Measurements from ENCODE around the gene PGLYRP3. TPM values are rescaled to one million over a fixed set of nuclear protein-coding genes. Genes with fewer than 3 reads are reported as not detected.

PGLYRP3 gene
- total and polyA plus RNA-seq, 2 experiments from 2014 or later = not detected

DNA sequence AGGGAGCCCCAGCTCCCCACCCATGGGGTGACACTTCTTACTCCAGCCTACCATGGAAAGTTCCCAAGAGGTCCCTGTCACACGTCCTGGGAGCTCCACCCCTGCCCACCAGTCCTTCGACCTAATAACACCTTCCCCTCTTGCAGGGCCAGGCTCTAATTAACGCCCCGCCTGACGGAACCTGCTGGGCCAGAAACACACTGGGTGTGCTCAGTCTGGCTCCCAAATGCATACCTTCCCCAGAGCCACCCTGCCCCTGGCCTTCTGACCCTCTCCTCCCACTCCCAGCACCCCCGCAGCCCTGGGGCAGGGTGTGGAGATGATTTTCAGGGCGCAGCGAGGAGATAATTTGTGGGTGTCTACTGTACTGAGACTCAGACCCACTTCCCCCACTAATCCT lies 20.6 kb downstream of the PGLYRP3 start (continued):
- TF ChIP-seq, protein P1, sequence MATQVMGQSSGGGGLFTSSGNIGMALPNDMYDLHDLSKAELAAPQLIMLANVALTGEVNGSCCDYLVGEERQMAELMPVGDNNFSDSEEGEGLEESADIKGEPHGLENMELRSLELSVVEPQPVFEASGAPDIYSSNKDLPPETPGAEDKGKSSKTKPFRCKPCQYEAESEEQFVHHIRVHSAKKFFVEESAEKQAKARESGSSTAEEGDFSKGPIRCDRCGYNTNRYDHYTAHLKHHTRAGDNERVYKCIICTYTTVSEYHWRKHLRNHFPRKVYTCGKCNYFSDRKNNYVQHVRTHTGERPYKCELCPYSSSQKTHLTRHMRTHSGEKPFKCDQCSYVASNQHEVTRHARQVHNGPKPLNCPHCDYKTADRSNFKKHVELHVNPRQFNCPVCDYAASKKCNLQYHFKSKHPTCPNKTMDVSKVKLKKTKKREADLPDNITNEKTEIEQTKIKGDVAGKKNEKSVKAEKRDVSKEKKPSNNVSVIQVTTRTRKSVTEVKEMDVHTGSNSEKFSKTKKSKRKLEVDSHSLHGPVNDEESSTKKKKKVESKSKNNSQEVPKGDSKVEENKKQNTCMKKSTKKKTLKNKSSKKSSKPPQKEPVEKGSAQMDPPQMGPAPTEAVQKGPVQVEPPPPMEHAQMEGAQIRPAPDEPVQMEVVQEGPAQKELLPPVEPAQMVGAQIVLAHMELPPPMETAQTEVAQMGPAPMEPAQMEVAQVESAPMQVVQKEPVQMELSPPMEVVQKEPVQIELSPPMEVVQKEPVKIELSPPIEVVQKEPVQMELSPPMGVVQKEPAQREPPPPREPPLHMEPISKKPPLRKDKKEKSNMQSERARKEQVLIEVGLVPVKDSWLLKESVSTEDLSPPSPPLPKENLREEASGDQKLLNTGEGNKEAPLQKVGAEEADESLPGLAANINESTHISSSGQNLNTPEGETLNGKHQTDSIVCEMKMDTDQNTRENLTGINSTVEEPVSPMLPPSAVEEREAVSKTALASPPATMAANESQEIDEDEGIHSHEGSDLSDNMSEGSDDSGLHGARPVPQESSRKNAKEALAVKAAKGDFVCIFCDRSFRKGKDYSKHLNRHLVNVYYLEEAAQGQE (IDR thresholded peaks at IDR 0.05; ENCODE audit: unreplicated experiment) = no peak
- TF ChIP-seq, protein P2, sequence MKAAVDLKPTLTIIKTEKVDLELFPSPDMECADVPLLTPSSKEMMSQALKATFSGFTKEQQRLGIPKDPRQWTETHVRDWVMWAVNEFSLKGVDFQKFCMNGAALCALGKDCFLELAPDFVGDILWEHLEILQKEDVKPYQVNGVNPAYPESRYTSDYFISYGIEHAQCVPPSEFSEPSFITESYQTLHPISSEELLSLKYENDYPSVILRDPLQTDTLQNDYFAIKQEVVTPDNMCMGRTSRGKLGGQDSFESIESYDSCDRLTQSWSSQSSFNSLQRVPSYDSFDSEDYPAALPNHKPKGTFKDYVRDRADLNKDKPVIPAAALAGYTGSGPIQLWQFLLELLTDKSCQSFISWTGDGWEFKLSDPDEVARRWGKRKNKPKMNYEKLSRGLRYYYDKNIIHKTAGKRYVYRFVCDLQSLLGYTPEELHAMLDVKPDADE (IDR thresholded peaks at IDR 0.05) = no peak
- TF ChIP-seq JUNB (IDR thresholded peaks at IDR 0.05; ENCODE audit: unreplicated experiment) (no peak), ZNF331 (CRISPR knock-in tag; IDR thresholded peaks at IDR 0.05; ENCODE audit: low read depth) (no peak), POLR2AphosphoS5 (IDR thresholded peaks at IDR 0.05; ENCODE audit: low read depth) (no peak), EZH2 (IDR thresholded peaks at IDR 0.05; ENCODE audit: low read depth, unreplicated experiment) (no peak), STAT1 (IDR thresholded peaks at IDR 0.05; ENCODE audit: unreplicated experiment) (no peak)
- TF ChIP-seq, protein P3, sequence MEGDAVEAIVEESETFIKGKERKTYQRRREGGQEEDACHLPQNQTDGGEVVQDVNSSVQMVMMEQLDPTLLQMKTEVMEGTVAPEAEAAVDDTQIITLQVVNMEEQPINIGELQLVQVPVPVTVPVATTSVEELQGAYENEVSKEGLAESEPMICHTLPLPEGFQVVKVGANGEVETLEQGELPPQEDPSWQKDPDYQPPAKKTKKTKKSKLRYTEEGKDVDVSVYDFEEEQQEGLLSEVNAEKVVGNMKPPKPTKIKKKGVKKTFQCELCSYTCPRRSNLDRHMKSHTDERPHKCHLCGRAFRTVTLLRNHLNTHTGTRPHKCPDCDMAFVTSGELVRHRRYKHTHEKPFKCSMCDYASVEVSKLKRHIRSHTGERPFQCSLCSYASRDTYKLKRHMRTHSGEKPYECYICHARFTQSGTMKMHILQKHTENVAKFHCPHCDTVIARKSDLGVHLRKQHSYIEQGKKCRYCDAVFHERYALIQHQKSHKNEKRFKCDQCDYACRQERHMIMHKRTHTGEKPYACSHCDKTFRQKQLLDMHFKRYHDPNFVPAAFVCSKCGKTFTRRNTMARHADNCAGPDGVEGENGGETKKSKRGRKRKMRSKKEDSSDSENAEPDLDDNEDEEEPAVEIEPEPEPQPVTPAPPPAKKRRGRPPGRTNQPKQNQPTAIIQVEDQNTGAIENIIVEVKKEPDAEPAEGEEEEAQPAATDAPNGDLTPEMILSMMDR (conservative IDR thresholded peaks at IDR 0.05; ENCODE audit: low read depth in 2 of 2) = no peak

DNA sequence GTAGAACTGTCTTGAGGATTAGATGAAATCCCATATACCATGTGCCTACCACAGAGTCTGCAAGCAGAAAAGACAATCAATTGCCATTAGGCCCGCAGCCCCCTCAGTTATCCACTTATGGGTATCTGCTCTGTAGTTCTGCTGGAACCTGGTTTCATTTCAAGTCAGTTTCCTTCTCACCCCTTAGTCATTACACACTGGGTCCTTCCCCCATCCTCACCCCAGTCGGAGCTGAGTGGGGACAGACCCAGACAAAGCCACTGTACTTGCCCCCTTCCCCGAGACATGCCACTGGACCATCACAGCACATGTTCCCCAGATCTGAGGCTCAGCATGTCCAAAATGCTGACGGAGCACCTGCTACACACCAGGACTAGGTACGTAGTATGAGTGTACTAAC lies 21.2 kb downstream of the PGLYRP3 start:
- Mint-ChIP-seq H3K27me3 (ENCODE audit: insufficient read depth, low read depth, poor library complexity) (peaks cover 7% of the 10 kb centered on the region), H3K36me3 (ENCODE audit: low read depth) (no peaks in the 10 kb centered on the region), H3K27ac (no peak overlapping the region), H3K4me3 (no peak overlapping the region), H3K9me3 (no peaks in the 10 kb centered on the region), H3K4me1 (peaks cover 8% of the 10 kb centered on the region)
- no peak for DNase-seq (ENCODE audit: low spot score)
- no peaks in the 10 kb centered on the region for H3K36me3 ChIP-seq (ENCODE audit: insufficient read depth)
- H3K9me2 ChIP-seq (ENCODE audit: insufficient read depth) = no peaks in the 10 kb centered on the region
- no peak overlapping the region for H3K4me2 ChIP-seq
- no peak for ATAC-seq
- H3F3A ChIP-seq (replicated peaks; ENCODE audit: low read depth) = no peaks in the 10 kb centered on the region
- TF ChIP-seq, protein P3 (conservative IDR thresholded peaks at IDR 0.05; ENCODE audit: low read depth in 2 of 2) = no peak
- no peak overlapping the region for H2AFZ ChIP-seq
- no peaks in the 10 kb centered on the region for H4K20me1 ChIP-seq (replicated peaks; ENCODE audit: insufficient read depth)
- no peak overlapping the region for H3K27ac ChIP-seq (ENCODE audit: low read depth)
- no peak overlapping the region for H3K4me3 ChIP-seq
- no peaks in the 10 kb centered on the region for H3K79me2 ChIP-seq (replicated peaks; ENCODE audit: insufficient read depth)
- no peaks in the 10 kb centered on the region for H3K4me1 ChIP-seq (ENCODE audit: insufficient read depth)
- H3K27me3 ChIP-seq (ENCODE audit: insufficient read depth) = no peaks in the 10 kb centered on the region
